Upper lobe of right lung (tissue), 1 donor: Measurements from ENCODE around the gene GATAD2B. TPM values are rescaled to one million over a fixed set of nuclear protein-coding genes. Genes with fewer than 3 reads are reported as not detected.
"Not testable (repeated sequence)": the region's sequence is repeated elsewhere in the genome, so short reads cannot be mapped to it uniquely, and the experiment has no call there.

ENCODE experiments used
- ATAC-seq: fragments of 200-7000 bp; cut with Tn5 transposase; one replicate; pipeline ENCODE4 v1.9.1; 2020; ENCODE audit warnings: mild to moderate bottlenecking, moderate library complexity
- DNase-seq: peaks from one replicate; pipeline ENCODE4 v3.0.0-alpha.2; 2020
- H3K27ac ChIP-seq: fragments of 200-600 bp; one replicate; pipeline ENCODE4 v1.8.0; 2022
- H3K27me3 ChIP-seq: fragments of 200-600 bp; one replicate; pipeline ENCODE4 v1.8.0; 2022; ENCODE audit warnings: mild to moderate bottlenecking
- H3K36me3 ChIP-seq: fragments of 200-600 bp; one replicate; pipeline ENCODE4 v1.8.0; 2022
- H3K4me1 ChIP-seq: fragments of 200-600 bp; one replicate; pipeline ENCODE4 v1.8.0; 2022
- H3K4me3 ChIP-seq: fragments of 200-600 bp; one replicate; pipeline ENCODE4 v1.8.0; 2022; ENCODE audit warnings: mild to moderate bottlenecking
- H3K9me3 ChIP-seq: fragments of 200-600 bp; one replicate; pipeline ENCODE4 v1.8.0; 2022
- CTCF ChIP-seq: fragments of 200-600 bp; IDR thresholded peaks from one replicate; pipeline ENCODE4 v1.8.0; 2022; ENCODE audit warnings: antibody characterized with exemption
- intact Hi-C: fragments of 100-400 bp; cut with DNase I; formaldehyde crosslinking; loops from one replicate; pipeline ENCODE4 v1.11.0; 2022
- total RNA-seq: library from RNA; stranded (reverse); fragmentation: NEBNext Ultra II Directional; extraction: Animal tissue kit (Norgen Biotek cat#: 25700); gene quantifications from one replicate; pipeline ENCODE4 v1.2.1, GENCODE V29; 2021
- donor health status: DM: no; HTN: yes; CAD: no; lungs with severe emphysema.

Gene GATAD2B
- total RNA-seq, 1 donor from 2014 or later, result 55.1 TPM

GRCh38 chr1:153907134-153907533 lies 15.6 kb downstream of the GATAD2B start:
- DNase-seq, result no peak
- no peak for ATAC-seq
- intact Hi-C loops, result no loop called here

GRCh38 chr1:153906396-153906795 lies 16.4 kb downstream of the GATAD2B start:
- no peak for DNase-seq
- no peak for TF ChIP-seq CTCF
- intact Hi-C loops, result no loop called here
- ATAC-seq, result no peak
- H3K27ac ChIP-seq, result no peak overlapping the region
- no peak overlapping the region for H3K4me3 ChIP-seq
- no peaks in the 10 kb centered on the region for H3K9me3 ChIP-seq
- H3K4me1 ChIP-seq, result peaks cover 16% of the 10 kb centered on the region
- H3K27me3 ChIP-seq, result no peaks in the 10 kb centered on the region
- H3K36me3 ChIP-seq, result peaks cover 14% of the 10 kb centered on the region

More at GRCh38 chr1:153907134-153907533, 15.6 kb downstream of the GATAD2B start:
- TF ChIP-seq CTCF, result no peak
- Histone ChIP-seq H3K27ac (no peak overlapping the region), H3K36me3 (peaks cover 14% of the 10 kb centered on the region), H3K9me3 (no peaks in the 10 kb centered on the region), H3K4me1 (peaks cover 16% of the 10 kb centered on the region), H3K4me3 (no peak overlapping the region), H3K27me3 (no peaks in the 10 kb centered on the region)

- H3K9me3 ChIP-seq, ATAC-seq, DNase-seq, H3K27me3 ChIP-seq, H3K4me3 ChIP-seq, H3K27ac ChIP-seq, intact Hi-C loops: not testable (repeated sequence)
- Histone ChIP-seq H3K4me1 (peaks cover 16% of the 10 kb centered on the region), H3K36me3 (peaks cover 14% of the 10 kb centered on the region)
Observed at GRCh38 chr1:153905908-153906307, 16.9 kb downstream of the GATAD2B start.

DNA sequence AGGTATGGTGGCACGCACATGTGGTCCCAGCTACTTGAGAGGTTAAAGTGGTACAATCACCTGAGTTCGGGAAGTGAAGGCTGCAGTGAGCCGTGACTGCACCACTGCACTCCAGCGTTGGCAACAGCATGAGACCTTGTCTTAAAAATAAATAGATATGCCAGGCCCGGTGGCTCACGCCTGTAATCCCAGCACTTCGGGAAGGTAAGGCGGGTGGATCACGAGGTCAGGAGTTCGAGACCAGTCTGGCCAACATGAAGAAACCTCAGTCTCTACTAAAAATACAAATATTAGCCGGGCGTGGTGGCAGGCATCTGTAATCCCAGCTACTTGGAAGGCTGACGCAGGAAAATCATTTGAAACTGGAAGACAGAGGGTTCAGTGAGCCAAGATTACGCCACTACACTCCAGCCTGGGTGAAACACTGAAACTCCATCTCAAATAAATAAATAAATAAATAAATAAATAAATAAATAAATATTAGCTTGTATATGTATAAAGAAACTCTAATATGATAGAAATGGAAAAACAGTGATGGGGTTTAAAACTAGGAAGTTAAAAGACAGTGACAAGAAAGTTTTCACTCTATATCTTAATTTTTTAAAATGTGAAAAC lies 18.8 kb downstream of the GATAD2B start:
- Histone ChIP-seq H3K27ac (no peak overlapping the region), H3K27me3 (no peaks in the 10 kb centered on the region), H3K9me3 (no peaks in the 10 kb centered on the region), H3K4me1 (peaks cover 16% of the 10 kb centered on the region), H3K36me3 (peaks cover 26% of the 10 kb centered on the region), H3K4me3 (no peak overlapping the region)
- TF ChIP-seq CTCF, result no peak
- no peak for DNase-seq
- no peak for ATAC-seq
- intact Hi-C loops, result no loop called here

GRCh38 chr1:153899509-153899908 lies 23.3 kb downstream of the GATAD2B start:
- Histone ChIP-seq H3K4me3 (no peak overlapping the region), H3K27ac (no peak overlapping the region), H3K4me1 (peaks cover 6% of the 10 kb centered on the region), H3K27me3 (no peaks in the 10 kb centered on the region), H3K36me3 (peaks cover 33% of the 10 kb centered on the region), H3K9me3 (no peaks in the 10 kb centered on the region)
- ATAC-seq, result peak; percentile 33
- no peak for TF ChIP-seq CTCF
- no peak for DNase-seq
- intact Hi-C loops, result no loop called here

DNA sequence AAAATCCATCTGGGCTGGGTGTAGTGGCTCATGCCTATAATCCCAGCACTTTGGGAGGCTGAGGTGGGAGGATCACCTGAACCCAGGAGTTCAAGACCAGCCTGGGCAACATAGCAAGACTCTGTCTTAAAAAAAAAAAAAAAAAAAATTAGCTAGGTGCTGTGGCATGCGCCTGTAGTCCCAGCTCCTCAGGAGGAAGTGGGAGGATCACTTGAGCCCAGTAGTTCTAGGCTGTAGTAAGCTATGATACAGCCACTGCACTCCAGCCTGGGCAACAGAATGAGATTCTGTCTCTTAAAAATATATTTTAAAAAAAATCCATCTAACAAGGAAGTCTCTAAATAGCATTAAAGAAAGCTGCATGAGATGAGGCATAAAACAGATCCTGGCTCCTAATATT lies 26.9 kb downstream of the GATAD2B start:
- H3K9me3 ChIP-seq, DNase-seq, H3K27me3 ChIP-seq, H3K27ac ChIP-seq, intact Hi-C loops, H3K4me3 ChIP-seq, ATAC-seq, H3K4me1 ChIP-seq: not testable (repeated sequence)
- peaks cover 48% of the 10 kb centered on the region for H3K36me3 ChIP-seq

DNA sequence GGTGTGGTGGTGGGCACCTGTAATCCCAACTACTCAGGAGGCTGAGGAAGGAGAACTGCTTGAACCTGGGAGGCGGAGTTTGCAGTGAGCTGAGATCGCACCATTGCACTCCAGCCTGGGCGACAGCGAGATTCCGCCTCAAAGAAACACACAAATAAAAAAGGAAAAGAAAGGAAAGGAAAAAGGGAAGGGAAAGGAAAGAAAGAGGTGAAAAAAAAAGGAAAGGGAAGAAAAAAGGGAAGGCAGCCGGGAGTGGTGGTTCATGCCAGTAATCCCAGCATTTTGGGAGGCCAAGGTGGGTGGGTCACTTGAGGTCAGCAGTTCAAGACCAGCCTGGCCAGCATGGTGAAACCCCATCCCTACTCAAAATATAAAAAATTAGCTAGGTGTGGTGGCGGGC lies 31.7 kb downstream of the GATAD2B start:
- H3K27me3 ChIP-seq, H3K27ac ChIP-seq, DNase-seq, intact Hi-C loops, H3K9me3 ChIP-seq, H3K4me3 ChIP-seq, ATAC-seq: not testable (repeated sequence)
- Histone ChIP-seq H3K36me3 (peaks cover 19% of the 10 kb centered on the region), H3K4me1 (peaks cover 20% of the 10 kb centered on the region)
